ENCODE data around the gene DNAAF6. TPM values are rescaled to one million over a fixed set of nuclear protein-coding genes. Genes with fewer than 3 reads are reported as not detected.

Gene DNAAF6
- total RNA-seq, 1 donor from 2014 or later = not detected

DNA sequence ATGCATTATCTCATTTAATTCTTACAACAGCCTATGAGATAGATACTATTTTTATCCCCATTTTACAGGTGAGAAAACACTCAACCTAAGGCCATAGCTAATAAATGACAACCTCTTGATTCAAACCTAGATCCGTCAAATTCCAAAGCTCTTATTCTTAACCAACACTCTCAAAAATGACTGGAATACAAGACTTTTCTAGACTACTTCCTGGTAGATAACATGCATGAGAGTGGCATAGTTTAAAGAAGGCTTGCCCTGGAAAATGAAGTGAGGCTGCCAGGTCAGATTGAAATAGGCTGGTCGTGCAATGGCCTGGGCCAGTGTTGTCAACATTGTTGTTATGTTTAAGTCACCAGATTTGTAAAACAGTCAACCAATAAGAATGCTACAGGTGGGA lies 86.6 kb downstream of the DNAAF6 start:
- DNase-seq (ENCODE audit: low read depth) = no peak

Other genes starting within 250 kb of the DNAAF6 start
- 30.6 and 31.8 TPM in 2 replicates for gene MORC4, start 206.4 kb upstream of the DNAAF6 start, total RNA-seq
- 9.5 and 12.6 TPM in 2 replicates for gene RBM41, start 87.8 kb upstream of the DNAAF6 start, total RNA-seq
- 0.13 TPM in 1 of 2 replicates, not detected in the other for gene NUP62CL, start 178 bp upstream of the DNAAF6 start, total RNA-seq
- gene FRMPD3, start 243.0 kb downstream of the DNAAF6 start, total RNA-seq = 0.05 TPM in 1 of 2 replicates, not detected in the other

Data from myocyte (in vitro differentiated cells).